Activated T-helper 1 cell treated with Interleukin-2 at 50 U/mL for 16 hours (primary cell): ENCODE results near the gene IFIT1B.
"Not testable (repeated sequence)": the region's sequence is repeated elsewhere in the genome, so short reads cannot be mapped to it uniquely, and the experiment has no call there.

ENCODE experiments used
- DNase-seq: peaks from one replicate; pipeline ENCODE4 v3.0.0-alpha.2; 2020; ENCODE audit warnings: low read depth

IFIT1B gene

GRCh38 chr10:89377705-89378637 lies at the start of gene IFIT1B:
IFIT1B (plus strand) TSS chr10:89378056; CDS start chr10:89378136, 80 bp downstream.
- no peak for DNase-seq

- DNase-seq: no peak
Observed at GRCh38 chr10:89329151-89329550, 48.7 kb upstream of the IFIT1B start.

DNA sequence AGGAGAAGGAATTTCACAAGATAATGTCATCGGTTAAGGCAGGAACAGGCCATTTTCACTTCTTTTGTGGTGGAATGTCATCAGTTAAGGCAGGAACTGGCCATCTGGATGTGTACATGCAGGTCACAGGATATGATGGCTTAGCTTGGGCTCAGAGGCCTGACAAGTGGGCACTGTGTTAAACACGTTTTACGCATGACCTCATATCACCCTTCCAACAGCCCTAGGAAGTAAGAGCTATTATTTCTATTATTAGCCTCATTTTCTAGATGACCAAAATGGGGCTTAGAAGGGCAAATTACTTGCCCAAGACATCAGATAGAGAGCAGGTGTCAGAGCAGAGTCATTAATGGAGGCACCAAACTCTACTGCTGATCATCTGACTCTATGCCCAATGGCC lies 47.8 kb upstream of the IFIT1B start:
- not testable (repeated sequence) for DNase-seq

DNA sequence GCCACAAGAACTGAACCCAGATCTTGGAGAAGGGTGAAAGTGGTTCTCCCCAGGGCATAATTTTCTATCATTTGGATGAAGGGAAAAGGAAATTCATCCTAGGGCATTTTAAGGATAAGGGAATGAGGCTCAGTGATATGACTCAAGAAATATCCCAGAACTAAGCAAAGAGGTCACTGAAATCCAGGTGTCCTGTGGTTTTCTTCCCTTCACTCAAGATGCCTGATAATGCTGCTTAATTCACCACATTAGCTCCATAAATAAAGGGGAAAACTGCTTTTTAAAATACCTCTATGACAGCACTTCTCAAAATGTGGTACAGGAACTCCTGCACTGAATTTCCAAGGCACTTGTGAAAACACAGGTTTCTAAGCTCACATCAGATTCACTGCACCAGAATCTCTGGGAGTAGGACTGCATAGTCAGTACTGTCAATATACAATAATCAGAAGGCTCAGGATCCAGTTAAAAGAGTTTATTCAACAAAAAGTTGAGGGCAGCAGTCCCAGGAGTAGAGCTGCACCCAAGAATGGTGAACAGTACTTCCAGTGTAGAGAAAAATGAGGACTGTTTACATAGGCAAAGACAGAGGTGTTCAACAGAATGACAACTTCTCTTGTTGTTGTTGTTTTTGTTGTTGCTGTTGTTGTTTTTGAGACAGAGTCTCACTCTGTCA lies 47.2 kb upstream of the IFIT1B start:
- DNase-seq: no peak

GRCh38 chr10:89331487-89332122 lies 46.3 kb upstream of the IFIT1B start:
- DNase-seq: not testable (repeated sequence)

DNA sequence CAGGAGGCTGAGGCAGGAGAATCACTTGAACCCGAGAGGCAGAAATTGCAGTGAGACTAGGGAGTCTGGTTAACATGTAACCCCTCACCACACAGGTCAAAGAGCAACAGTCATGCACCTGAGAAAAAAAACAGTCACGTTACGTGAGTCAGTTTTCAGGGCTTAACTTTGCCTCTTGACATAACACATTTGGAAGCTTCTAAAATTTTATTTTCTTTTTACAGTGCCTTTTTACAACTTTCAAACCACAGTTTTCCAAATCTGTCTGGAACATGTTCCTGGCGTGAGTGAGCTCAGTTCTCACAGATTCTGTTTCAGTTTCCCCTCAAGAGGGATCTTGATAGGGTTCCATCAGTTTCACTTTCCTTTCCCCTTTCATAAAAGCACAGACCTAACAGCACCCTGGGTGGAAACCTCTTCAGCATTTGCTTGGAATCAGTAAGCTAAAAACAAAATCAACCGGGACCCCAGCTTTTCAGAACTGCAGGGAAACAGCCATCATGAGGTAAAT lies 45.7 kb upstream of the IFIT1B start:
- no peak for DNase-seq

GRCh38 chr10:89335226-89335625 lies 42.6 kb upstream of the IFIT1B start:
- no peak for DNase-seq

GRCh38 chr10:89336241-89336640 lies 41.6 kb upstream of the IFIT1B start:
- no peak for DNase-seq

DNA sequence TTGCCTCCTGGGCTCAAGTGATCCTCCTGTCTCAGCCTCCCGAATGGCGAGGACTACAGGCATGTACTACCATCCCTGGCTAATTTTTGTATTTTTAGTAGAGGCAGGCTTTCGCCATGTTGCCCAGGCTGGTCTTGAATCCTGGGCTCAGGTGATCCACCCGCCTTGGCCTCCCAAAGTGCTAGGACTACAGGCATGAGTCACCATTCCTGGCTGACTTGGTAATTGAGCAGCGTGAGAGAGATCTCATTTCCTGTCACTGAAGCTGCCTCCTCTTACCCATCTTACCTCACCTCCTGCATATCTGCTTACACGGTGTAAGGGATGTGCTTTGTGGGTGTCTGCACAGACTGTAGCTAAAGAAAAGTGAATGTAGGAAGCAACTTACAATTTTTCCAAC lies 40.4 kb upstream of the IFIT1B start:
- DNase-seq: no peak

GRCh38 chr10:89338713-89339112 lies 39.1 kb upstream of the IFIT1B start:
- DNase-seq: no peak

DNA sequence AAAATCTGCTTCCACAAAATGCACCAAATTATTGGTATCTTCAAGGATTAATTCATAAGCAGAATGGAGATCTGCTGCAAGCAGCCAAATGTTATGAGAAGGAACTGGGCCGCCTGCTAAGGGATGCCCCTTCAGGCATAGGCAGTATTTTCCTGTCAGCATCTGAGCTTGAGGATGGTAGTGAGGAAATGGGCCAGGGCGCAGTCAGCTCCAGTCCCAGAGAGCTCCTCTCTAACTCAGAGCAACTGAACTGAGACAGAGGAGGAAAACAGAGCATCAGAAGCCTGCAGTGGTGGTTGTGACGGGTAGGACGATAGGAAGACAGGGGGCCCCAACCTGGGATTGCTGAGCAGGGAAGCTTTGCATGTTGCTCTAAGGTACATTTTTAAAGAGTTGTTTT lies 38.0 kb upstream of the IFIT1B start:
- DNase-seq: no peak

DNA sequence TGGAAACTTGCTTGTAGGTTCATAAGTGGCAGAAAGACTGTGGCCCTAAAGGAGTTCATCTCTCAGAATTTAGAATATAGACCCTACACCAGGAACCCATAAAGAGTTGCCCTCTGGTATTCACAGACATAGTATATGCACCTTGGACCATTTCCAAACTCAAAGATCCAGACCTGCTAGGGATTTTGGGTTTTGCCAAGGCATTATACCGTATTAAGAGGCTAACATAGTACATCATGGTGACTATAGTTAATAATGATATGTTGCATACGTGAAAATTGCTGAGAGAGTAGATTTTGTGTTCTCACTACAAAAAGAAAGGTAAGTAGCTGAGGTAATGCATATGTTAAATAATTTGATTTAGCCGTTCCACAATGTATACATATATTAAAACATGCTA lies 36.2 kb upstream of the IFIT1B start:
- DNase-seq: no peak

- DNase-seq: no peak
Observed at GRCh38 chr10:89342206-89342958, 35.5 kb upstream of the IFIT1B start.

DNA sequence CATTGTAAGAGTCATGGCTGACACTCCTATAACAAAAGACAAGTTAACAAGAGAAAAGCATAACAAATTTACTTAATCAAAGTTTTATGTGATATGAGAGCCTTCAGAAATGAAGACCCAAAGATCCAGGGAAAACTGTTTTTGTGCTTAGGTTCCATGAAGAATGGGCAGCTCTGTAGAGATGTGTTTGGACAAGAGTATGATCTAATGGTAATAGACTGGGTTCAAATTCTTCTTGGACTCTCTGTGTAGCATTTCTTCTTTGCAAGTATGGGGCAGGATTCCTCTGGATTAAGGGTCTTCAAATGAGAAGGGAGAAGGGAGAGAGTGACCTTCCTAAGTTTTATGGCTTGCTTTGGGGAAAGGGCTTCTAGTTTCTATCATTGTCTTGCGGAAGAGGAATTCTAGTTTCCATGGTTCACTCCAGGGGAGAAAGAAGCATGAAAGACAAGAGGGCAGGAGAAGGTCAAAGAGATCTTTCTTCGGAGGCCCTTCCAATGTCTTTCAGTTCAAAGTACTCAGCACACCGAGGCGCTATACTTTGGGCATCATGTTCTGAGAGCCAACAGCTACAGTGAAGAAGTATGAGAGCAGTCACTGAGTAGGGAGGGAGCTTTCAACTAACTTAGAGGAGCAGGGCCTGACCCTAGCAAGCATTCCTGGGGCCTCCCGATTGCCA lies 34.6 kb upstream of the IFIT1B start:
- no peak for DNase-seq

GRCh38 chr10:89344156-89344555 lies 33.7 kb upstream of the IFIT1B start:
- DNase-seq: no peak

DNA sequence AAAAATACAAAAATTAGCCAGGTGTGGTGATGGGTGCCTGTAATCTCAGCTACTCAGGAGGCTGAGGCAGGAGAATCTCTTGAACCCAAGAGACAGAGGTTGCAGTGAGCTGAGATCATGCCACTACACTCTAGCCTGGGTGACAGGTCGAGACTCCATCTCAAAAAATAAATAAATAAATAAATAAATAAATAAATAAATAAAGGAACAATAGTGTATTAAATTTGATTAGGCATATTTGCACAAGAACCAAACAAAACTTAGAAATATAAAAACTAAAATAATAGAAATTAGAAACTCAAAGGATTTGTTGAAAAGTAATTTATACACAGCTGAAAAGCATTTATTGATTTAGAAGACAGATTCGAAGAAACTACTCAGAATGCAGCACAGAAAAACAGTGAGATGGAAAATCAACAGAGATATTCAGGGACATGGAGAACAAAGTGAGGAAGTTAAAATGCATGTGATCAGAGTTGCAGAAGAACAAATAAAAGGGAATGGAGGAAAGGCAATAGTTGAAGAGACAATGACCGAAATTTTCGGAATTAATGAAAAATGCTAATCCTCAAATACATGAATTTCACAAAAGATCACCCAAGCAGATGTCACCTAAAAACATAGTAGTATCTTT lies 32.4 kb upstream of the IFIT1B start:
- DNase-seq: no peak

DNA sequence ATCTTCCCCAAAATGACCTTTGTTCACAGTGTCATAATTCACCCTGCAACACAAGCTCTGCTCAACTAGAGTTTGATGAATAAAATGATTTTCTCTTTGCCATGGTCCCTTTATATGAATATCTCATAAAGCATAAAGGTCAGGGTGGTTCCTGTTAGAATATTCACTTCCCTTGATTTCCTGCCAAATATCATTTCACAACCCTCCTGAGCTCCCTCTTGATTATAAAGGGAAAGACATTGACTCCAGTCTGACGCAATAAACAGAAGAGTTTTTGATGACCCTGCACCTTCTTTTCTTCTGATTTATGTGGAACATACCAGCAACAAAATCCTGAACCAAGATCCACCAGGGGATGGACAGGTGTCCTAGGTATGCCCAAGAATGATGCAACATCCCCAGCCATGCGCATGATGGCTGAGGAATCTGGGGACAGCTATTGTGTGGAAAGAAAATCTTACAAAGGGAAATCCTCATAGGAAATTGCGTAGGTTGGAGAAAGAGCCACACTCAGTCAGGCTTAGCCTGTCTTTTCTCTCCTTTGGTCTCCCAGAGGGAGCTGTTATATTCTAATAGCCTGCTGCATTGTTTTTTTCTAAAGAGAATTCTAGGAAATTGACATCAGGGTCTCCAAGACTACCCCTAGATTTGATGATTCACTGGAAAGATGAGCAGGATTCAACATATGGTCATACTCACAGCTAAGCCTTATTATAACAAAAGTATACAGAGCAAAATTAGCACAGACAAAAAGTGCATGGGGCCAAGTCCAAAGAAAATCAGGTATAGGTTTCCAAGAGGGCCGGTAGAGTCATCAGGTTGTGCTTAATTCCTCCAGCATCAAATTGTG lies 31.2 kb upstream of the IFIT1B start:
- DNase-seq: no peak

- DNase-seq: no peak
Observed at GRCh38 chr10:89347701-89348457, 30.0 kb upstream of the IFIT1B start.

GRCh38 chr10:89348481-89348880 lies 29.4 kb upstream of the IFIT1B start:
- no peak for DNase-seq
